GM18499 (cell line): ENCODE measurements around the gene OGFOD3.

Experiments
- ATAC-seq: cut with Tn5 transposase; IDR thresholded peaks from one replicate; pipeline ENCODE4 v1.9.1; 2021; ENCODE audit warnings: moderate number of reproducible peaks; ENCODE audit not compliant: insufficient read depth, unreplicated experiment

Gene OGFOD3

GRCh38 chr17:82449131-82449882 is 30.9 kb upstream of the OGFOD3 start:
- ATAC-seq: no peak

DNA sequence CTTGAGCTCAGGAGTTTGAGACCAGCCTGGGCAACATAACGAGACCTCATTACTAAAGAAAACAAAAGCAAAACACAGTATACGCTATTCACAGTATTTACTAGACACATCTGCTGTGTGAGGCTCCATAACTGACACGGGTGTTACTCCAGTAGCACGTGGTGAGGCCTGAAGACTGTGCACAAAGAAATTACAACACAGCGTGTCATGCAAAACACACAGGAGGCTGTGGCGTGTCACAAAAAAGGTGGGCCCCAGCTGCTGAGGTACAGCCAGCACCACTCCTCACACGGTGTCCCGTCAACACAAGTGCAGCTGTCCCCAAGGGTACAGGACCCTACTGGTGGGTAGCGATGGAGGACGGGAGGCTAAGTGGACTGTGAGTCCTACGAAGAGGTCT is 29.5 kb upstream of the OGFOD3 start:
- no peak for ATAC-seq

GRCh38 chr17:82446649-82447048 is 28.3 kb upstream of the OGFOD3 start:
- ATAC-seq: no peak

DNA sequence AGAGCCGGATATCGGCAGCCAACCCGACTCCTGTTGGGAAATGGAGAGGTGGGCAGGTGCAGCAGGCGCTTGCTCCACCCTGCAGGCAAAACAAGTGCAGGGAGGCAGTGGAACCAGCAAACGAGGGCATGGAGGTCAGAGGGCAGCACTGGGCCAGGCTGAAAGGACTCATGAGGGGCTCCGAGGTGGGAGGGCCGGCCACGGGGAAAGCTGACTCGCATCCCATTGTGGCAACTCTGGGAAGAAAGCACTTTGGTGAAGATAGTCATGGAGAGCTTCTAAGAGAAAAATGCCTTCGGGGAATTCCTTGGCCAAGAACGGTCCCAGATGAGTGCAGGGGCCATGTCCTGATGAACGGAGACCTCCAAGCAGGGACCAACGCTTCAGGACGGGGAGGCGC is 27.7 kb upstream of the OGFOD3 start:
- ATAC-seq: no peak

- ATAC-seq: no peak
Observed at GRCh38 chr17:82445542-82445941, 27.2 kb upstream of the OGFOD3 start.

DNA sequence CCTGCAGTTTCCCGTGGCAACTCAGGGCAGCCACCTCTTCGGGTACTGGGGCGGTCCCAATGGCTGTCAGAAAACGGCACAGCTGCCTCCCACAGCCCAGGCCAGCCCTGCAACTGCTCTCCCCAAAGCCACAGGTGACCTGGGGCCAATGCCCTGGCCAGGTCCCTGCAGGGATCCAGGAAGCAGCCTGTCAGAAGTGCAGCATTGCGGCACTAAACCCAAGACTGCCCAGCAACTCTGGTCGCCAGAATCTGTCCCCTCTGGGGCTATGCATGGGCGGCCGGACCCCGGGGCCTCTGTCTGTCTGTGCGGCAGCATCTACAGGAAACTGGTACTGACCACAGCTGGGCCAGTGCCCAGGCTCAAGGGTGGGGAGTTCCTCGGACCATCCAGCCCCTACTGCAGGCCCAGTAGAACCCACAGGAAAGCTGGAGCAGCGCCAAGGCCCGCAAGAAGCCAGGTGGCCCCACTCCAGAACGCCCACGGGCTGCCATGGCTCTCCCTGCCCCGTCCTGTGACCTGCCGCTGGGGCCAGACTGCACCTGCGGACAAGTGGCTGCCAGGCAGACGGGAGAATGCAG is 26.6 kb upstream of the OGFOD3 start:
- ATAC-seq: no peak

DNA sequence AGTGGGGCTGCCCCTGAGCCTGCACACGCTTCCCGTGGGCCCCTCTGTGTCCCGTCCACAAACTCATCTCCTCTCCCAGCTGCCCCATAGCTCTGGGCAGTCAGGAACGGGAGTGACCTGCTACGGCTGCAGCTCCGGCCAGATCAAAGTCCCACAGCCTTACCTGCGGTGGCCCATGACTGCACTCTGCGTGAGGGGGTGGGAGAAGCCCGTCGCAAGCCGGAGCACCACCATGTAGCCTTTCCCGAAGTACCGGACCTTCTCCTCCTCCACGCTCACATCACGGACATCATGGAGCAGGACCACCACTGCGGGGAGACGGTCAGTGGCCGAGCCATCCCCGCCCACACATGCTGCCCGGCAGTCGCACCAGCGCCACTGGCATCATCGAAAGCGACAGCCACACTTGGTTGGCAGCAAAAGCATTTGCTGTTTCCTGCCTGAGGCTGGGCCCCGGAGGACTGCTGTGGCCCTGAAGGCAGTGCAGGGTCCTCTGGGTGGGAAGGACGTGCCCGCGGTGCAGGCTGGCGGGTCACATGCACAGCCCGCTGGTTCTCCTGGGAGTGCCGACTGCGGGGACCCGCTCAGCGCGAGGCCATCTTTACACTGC is 26.0 kb upstream of the OGFOD3 start:
- ATAC-seq: no peak

GRCh38 chr17:82443465-82444283 is 25.3 kb upstream of the OGFOD3 start:
- no peak for ATAC-seq

DNA sequence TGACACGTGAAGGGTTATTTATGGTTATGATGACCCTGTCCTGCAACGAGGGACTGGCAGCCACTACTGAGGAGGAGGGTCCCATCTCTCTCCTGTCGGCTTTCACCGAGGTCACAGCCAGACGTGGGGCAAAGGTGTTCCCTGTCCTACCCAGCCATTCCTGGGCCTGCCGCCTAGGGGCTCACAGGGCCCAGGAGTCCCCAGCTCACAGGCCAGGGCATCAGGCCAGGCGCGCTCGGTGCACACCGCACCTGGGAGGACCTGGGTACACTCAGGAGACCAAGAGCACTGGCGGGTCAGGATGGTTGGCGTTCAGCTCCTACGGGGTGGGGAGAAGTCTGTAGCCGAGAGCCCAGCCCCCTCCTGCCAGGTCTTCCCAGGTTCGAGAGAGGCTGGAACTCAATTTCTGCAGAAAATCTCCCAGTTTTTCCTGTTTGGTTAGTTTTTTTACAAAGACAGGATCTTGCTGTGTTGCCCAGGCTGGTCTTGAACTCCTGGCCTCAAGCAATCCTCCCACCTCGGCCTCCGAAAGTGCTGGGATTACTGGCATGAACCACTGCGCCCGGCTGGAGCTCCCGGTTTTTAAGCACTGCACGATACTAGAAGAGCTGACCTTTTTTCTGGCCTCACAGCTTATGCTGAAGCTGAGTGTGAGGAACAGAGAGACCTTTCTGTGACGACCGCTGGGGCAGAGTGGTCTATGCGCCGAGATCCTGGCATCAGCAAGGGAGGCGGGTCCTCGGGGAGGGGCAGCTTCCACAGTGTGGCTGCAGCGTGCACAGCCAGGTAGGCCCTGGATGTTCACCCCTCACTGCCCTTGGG is 24.5 kb upstream of the OGFOD3 start:
- ATAC-seq: no peak

- no peak for ATAC-seq
Observed at GRCh38 chr17:82441691-82442487, 23.5 kb upstream of the OGFOD3 start.

DNA sequence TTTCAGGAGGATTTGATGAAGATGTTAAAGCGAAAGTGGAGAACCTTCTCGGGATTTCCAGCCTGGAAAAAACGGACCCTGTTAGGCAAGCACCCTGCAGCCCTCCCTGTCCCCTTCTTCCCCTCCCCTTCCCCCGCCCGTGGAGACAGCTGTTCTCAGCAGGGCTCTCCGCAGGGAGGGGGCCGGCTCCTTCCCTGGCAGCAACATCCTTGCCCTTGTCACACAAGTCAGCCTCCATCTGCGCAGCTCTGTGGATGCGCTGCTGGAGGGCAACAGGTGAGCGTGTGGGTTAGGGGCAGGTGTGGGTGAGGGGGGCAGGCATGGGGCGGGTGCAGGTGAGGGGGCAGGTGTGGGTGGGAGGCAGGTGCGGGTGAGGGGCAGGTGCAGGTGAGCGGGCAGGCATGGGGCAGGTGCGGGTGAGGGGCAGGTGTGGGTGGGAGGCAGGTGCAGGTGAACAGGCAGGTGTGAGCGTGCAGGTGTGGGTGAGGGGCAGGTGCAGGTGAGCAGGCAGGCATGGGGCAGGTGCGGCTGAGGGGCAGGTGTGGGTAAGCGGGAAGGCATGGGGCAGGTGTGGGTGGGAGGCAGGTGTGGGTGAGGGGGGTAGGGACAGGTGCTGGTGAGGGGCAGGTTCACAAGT is 22.7 kb upstream of the OGFOD3 start:
- ATAC-seq: no peak

- no peak for ATAC-seq
Observed at GRCh38 chr17:82440469-82440981, 22.1 kb upstream of the OGFOD3 start.

GRCh38 chr17:82439829-82440365 is 21.5 kb upstream of the OGFOD3 start:
- no peak for ATAC-seq

- ATAC-seq: no peak
Observed at GRCh38 chr17:82439194-82439828, 20.9 kb upstream of the OGFOD3 start.

- ATAC-seq: no peak
Observed at GRCh38 chr17:82438401-82439193, 20.2 kb upstream of the OGFOD3 start.

GRCh38 chr17:82437325-82437668 is 18.9 kb upstream of the OGFOD3 start:
- no peak for ATAC-seq

GRCh38 chr17:82436601-82437324 is 18.4 kb upstream of the OGFOD3 start:
- no peak for ATAC-seq
